HepG2 (cell line): ENCODE data around the gene MPI. TPM values are rescaled to one million over a fixed set of nuclear protein-coding genes. Genes with fewer than 3 reads are reported as not detected.

ENCODE experiments used
- CEBPG ChIP-seq: IDR thresholded peaks from 2 replicates; pipeline ENCODE4 v1.6.1; 2016
- ELF3 ChIP-seq: IDR thresholded peaks from 2 replicates; pipeline ENCODE4 v1.6.1; 2016; ENCODE audit warnings: missing genetic modification reagents, missing compliant biosample characterization
- GATA4 ChIP-seq: sonication (generic); IDR thresholded peaks from 2 replicates; pipeline ENCODE4 v1.6.1; 2016; ENCODE audit warnings: antibody characterized with exemption, low read depth, borderline replicate concordance
- HCFC1 ChIP-seq: fragments of 150-350 bp; IDR thresholded peaks from 2 replicates; pipeline ENCODE4 v1.6.1; 2014; ENCODE audit warnings: low read depth, low read length
- HOXD1 ChIP-seq: sonication (generic); formaldehyde crosslinking; IDR thresholded peaks from 2 replicates; pipeline ENCODE4 v1.5.0; 2020; ENCODE audit warnings: missing genetic modification reagents
- KDM2A ChIP-seq: sonication (generic); formaldehyde crosslinking; IDR thresholded peaks from 2 replicates; pipeline ENCODE4 v1.4.0; 2020; ENCODE audit warnings: low read depth, missing genetic modification reagents, borderline replicate concordance
- SIX1 ChIP-seq: sonication (generic); formaldehyde crosslinking; IDR thresholded peaks from 2 replicates; pipeline ENCODE4 v1.4.0; 2020; ENCODE audit warnings: missing genetic modification reagents, borderline replicate concordance
- SMAD9 ChIP-seq: sonication (generic); formaldehyde crosslinking; IDR thresholded peaks from 2 replicates; pipeline ENCODE4 v1.5.1; 2020; ENCODE audit warnings: mild to moderate bottlenecking, missing genetic modification reagents
- TCF7 ChIP-seq: sonication (generic); IDR thresholded peaks from 2 replicates; pipeline ENCODE4 v1.6.1; 2016; ENCODE audit warnings: antibody characterized with exemption, low read depth
- ZBTB8A ChIP-seq: sonication (generic); formaldehyde crosslinking; IDR thresholded peaks from 2 replicates; pipeline ENCODE4 v1.4.0; 2020; ENCODE audit warnings: mild to moderate bottlenecking, low read depth, missing genetic modification reagents, borderline replicate concordance
- ZNF430 ChIP-seq: sonication (generic); formaldehyde crosslinking; IDR thresholded peaks from 2 replicates; pipeline ENCODE4 v1.9.0; 2021; ENCODE audit warnings: mild to moderate bottlenecking, missing genetic modification reagents
- ZNF550 ChIP-seq: sonication (generic); formaldehyde crosslinking; IDR thresholded peaks from 2 replicates; pipeline ENCODE4 v1.4.0; 2020; ENCODE audit warnings: mild to moderate bottlenecking, missing genetic modification reagents, borderline replicate concordance
- ZNF639 ChIP-seq: conservative IDR thresholded peaks from 2 replicates; pipeline ENCODE4 v1.6.1; 2018; ENCODE audit warnings: missing genetic modification reagents
- ZNF678 ChIP-seq: sonication (generic); formaldehyde crosslinking; IDR thresholded peaks from 2 replicates; pipeline ENCODE4 v1.4.0; 2020; ENCODE audit warnings: mild to moderate bottlenecking, missing genetic modification reagents
- polyA plus RNA-seq, 8 experiments: library from polyadenylated mRNA; depleted of rRNA in 3 of 8; stranded (reverse) in 7 of 8; unstranded in 1 of 8; fragments of >200 nt; fragmentation: Illumina TruSeq in 4 of 8; extraction: Trizol in 4 of 8; gene quantifications; 2 replicates each; pipeline versions ENCODE4 v1.2.1 to v1.2.3, GENCODE V29; 2011 to 2016; ENCODE audit warnings: low read depth in 4 of 8, missing spikeins in 1 of 8, mixed read lengths in 1 of 8; ENCODE audit not compliant: insufficient read depth in 1 of 8
- total RNA-seq, 5 experiments: library from RNA; depleted of rRNA; stranded (reverse); fragments of >200 nt; fragmentation: Illumina TruSeq; extraction: Trizol; gene quantifications; 2 replicates each; pipeline ENCODE4 v1.2.3, GENCODE V29; 2016; ENCODE audit warnings: low read depth in 1 of 5
- TF ChIP-seq, protein P1 (sequence below), 2 experiments: fragments of 450-650 bp in 1 of 2; sonication (generic) in 1 of 2; formaldehyde crosslinking in 1 of 2; IDR thresholded peaks; 2 replicates each; pipeline versions ENCODE4 v1.6.1 to v1.8.0; 2016 to 2022; ENCODE audit warnings: antibody characterized with exemption in 1 of 2, mild to moderate bottlenecking in 1 of 2, missing genetic modification reagents in 1 of 2
- TF ChIP-seq, protein P2 (sequence below): sonication (generic); formaldehyde crosslinking; conservative IDR thresholded peaks from 2 replicates; pipeline ENCODE4 v1.5.0; 2020; ENCODE audit warnings: missing genetic modification reagents

The MPI gene
- total and polyA plus RNA-seq, 2 of the 13 experiments (the other 11 are each of a cell fraction or from before 2014, with no cell fraction given) = 36.9 to 63.5 TPM

DNA sequence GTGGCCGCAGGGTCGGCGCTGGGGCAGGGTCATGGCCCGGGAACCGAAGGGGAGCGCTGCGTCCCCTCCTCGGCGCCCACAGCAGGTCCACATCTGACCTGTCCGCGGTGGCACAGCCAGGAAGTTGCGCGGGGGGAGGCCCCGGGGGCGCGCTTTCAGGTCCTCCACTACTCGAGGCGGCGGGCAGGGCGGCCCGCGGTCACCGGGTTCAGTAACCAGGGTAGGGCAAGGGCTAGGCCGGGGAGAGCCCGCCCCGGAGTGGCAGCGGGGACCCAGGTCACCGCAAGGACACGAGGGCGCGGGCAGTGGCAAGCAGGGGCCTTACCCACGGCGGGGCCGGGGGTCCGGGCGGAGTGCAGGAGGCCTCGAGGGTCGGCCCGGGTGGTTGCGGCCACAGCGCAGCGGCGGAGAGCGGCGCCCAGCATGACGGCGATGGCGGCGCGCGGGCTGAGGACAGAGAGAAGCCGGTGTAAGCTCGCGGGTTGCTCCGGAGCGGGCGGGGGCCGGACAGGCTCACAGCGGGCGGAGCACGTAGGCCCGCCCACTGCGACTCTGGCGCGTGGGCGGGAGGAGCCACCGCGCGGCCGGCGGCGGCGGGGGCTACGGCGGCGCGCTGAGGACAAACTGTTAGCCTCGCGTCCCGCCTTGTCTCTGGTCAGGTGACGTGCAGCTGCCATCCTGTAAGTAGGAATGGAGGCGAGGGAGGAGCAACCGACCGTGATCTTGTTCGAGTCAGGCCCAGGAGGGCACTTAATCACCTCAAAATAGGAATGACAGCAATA is 47.9 kb downstream of the MPI start, which contains the start of gene COX5A (continued):
- peak; percentile 79; the same call in 1 of the 2 replicates for TF ChIP-seq ZNF639 (CRISPR knock-in tag)
- TF ChIP-seq ZNF678 (CRISPR knock-in tag) = peak; percentile 93
- TF ChIP-seq HCFC1 = peak; percentile 34; the same call in 1 of the 2 replicates
- TF ChIP-seq GATA4 = peak; percentile 67; the same call in 1 of the 2 replicates
- no peak; the same call in 1 of the 2 replicates for TF ChIP-seq ELF3 (CRISPR knock-in tag)
- TF ChIP-seq, protein P1, sequence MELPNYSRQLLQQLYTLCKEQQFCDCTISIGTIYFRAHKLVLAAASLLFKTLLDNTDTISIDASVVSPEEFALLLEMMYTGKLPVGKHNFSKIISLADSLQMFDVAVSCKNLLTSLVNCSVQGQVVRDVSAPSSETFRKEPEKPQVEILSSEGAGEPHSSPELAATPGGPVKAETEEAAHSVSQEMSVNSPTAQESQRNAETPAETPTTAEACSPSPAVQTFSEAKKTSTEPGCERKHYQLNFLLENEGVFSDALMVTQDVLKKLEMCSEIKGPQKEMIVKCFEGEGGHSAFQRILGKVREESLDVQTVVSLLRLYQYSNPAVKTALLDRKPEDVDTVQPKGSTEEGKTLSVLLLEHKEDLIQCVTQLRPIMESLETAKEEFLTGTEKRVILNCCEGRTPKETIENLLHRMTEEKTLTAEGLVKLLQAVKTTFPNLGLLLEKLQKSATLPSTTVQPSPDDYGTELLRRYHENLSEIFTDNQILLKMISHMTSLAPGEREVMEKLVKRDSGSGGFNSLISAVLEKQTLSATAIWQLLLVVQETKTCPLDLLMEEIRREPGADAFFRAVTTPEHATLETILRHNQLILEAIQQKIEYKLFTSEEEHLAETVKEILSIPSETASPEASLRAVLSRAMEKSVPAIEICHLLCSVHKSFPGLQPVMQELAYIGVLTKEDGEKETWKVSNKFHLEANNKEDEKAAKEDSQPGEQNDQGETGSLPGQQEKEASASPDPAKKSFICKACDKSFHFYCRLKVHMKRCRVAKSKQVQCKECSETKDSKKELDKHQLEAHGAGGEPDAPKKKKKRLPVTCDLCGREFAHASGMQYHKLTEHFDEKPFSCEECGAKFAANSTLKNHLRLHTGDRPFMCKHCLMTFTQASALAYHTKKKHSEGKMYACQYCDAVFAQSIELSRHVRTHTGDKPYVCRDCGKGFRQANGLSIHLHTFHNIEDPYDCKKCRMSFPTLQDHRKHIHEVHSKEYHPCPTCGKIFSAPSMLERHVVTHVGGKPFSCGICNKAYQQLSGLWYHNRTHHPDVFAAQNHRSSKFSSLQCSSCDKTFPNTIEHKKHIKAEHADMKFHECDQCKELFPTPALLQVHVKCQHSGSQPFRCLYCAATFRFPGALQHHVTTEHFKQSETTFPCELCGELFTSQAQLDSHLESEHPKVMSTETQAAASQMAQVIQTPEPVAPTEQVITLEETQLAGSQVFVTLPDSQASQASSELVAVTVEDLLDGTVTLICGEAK (IDR thresholded peaks at IDR 0.05) = no peak
- TF ChIP-seq, protein P1 (CRISPR knock-in tag; IDR thresholded peaks at IDR 0.05) = peak; percentile 75
- TF ChIP-seq, protein P2, sequence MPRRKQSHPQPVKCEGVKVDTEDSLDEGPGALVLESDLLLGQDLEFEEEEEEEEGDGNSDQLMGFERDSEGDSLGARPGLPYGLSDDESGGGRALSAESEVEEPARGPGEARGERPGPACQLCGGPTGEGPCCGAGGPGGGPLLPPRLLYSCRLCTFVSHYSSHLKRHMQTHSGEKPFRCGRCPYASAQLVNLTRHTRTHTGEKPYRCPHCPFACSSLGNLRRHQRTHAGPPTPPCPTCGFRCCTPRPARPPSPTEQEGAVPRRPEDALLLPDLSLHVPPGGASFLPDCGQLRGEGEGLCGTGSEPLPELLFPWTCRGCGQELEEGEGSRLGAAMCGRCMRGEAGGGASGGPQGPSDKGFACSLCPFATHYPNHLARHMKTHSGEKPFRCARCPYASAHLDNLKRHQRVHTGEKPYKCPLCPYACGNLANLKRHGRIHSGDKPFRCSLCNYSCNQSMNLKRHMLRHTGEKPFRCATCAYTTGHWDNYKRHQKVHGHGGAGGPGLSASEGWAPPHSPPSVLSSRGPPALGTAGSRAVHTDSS (CRISPR knock-in tag) = 0 out of 2 replicates have a peak, but pooled peaks have one; percentile 68
- no peak for TF ChIP-seq HOXD1 (CRISPR knock-in tag)
- TF ChIP-seq TCF7 = no peak
- 0 out of 2 replicates have a peak, but pooled peaks have one; percentile 23 for TF ChIP-seq ZNF430 (CRISPR knock-in tag)
- TF ChIP-seq SIX1 (CRISPR knock-in tag) = no peak
- TF ChIP-seq SMAD9 = no peak
- TF ChIP-seq ZBTB8A (CRISPR knock-in tag) = 0 out of 2 replicates have a peak, but pooled peaks have one; percentile 59
- peak; percentile 63; the same call in 1 of the 2 replicates for TF ChIP-seq KDM2A (CRISPR knock-in tag)
- TF ChIP-seq ZNF550 (CRISPR knock-in tag) = 0 out of 2 replicates have a peak, but pooled peaks have one; percentile 75
- TF ChIP-seq CEBPG (CRISPR knock-in tag) = no peak
